ENCODE data around the gene ATG7. TPM values are rescaled to one million over a fixed set of nuclear protein-coding genes. Genes with fewer than 3 reads are reported as not detected.

The ATG7 gene
- total RNA-seq, 4 donors from 2014 or later, result 45.8 to 85.3 (median 67.3) TPM

GRCh38 chr3:11245827-11246662 lies 26.2 kb upstream of the ATG7 start:
- intact Hi-C loops (cut with DNase I), result no loop called here
- Histone ChIP-seq H3K4me3 (replicated peaks in 1 of 3) (no peak overlapping the region), H3K4me1 (no peaks in the 10 kb centered on the region), H3K27ac (no peak overlapping the region), H3K27me3 (no peaks in the 10 kb centered on the region), H3K36me3 (no peaks in the 10 kb centered on the region), H3K9me3 (no peaks in the 10 kb centered on the region)
- TF ChIP-seq POLR2A (IDR thresholded peaks at IDR 0.05) (no peak), CTCF (IDR thresholded peaks at IDR 0.05) (no peak)
- no peak for DNase-seq
- WGBS, 2 donors, result 82 to 83% methylated on average over 6 of the region's 6 CpGs

- no peaks in the 10 kb centered on the region for H3K9me3 ChIP-seq
- no peaks in the 10 kb centered on the region for H3K27me3 ChIP-seq
- H3K4me3 ChIP-seq (replicated peaks in 1 of 3), result no peak overlapping the region
- WGBS, 2 donors, result 87 to 92% methylated on average over 2 of the region's 2 CpGs
- no peaks in the 10 kb centered on the region for H3K4me1 ChIP-seq
- no peak for DNase-seq
- no peak overlapping the region for H3K27ac ChIP-seq
- TF ChIP-seq POLR2A (IDR thresholded peaks at IDR 0.05) (no peak), CTCF (IDR thresholded peaks at IDR 0.05) (no peak)
- intact Hi-C loops (cut with DNase I), result no loop called here
- no peaks in the 10 kb centered on the region for H3K36me3 ChIP-seq
Observed at GRCh38 chr3:11246663-11246970, 25.6 kb upstream of the ATG7 start.

GRCh38 chr3:11247362-11247761 lies 24.8 kb upstream of the ATG7 start:
- Histone ChIP-seq H3K36me3 (no peaks in the 10 kb centered on the region), H3K27me3 (no peaks in the 10 kb centered on the region), H3K4me3 (replicated peaks in 1 of 3) (no peak overlapping the region), H3K4me1 (no peaks in the 10 kb centered on the region), H3K27ac (no peak overlapping the region), H3K9me3 (no peaks in the 10 kb centered on the region)
- WGBS, 2 donors, result 84 to 86% methylated on average over 8 of the region's 8 CpGs
- TF ChIP-seq CTCF (IDR thresholded peaks at IDR 0.05) (no peak), POLR2A (IDR thresholded peaks at IDR 0.05) (no peak)
- intact Hi-C loops (cut with DNase I), result no loop called here
- DNase-seq, result no peak

- no peak for TF ChIP-seq POLR2A (IDR thresholded peaks at IDR 0.05)
- TF ChIP-seq CTCF (IDR thresholded peaks at IDR 0.05), result no peak
- intact Hi-C loops (cut with DNase I), result no loop called here
- Histone ChIP-seq H3K4me1 (no peaks in the 10 kb centered on the region), H3K27ac (no peak overlapping the region), H3K36me3 (no peaks in the 10 kb centered on the region), H3K9me3 (no peaks in the 10 kb centered on the region), H3K27me3 (no peaks in the 10 kb centered on the region), H3K4me3 (replicated peaks in 1 of 3) (no peak overlapping the region)
- no peak for DNase-seq
- WGBS, 2 donors, result 79 to 91% methylated on average over 6 of the region's 6 CpGs
Observed at GRCh38 chr3:11248596-11248995, 23.6 kb upstream of the ATG7 start.

GRCh38 chr3:11250902-11251806 lies 21.0 kb upstream of the ATG7 start:
- no peak overlapping the region for H3K27ac ChIP-seq
- TF ChIP-seq POLR2A (IDR thresholded peaks at IDR 0.05), result no peak
- no peak for TF ChIP-seq CTCF (IDR thresholded peaks at IDR 0.05)

More at GRCh38 chr3:11250902-11251806, 21.0 kb upstream of the ATG7 start:
- WGBS, 2 donors, result 67 to 73% methylated on average over 10 of the region's 10 CpGs
- Histone ChIP-seq H3K4me3 (replicated peaks in 1 of 3) (no peak overlapping the region), H3K9me3 (no peaks in the 10 kb centered on the region), H3K27me3 (no peaks in the 10 kb centered on the region), H3K4me1 (no peaks in the 10 kb centered on the region), H3K36me3 (no peaks in the 10 kb centered on the region)
- DNase-seq, result no peak
- intact Hi-C loops (cut with DNase I), result no loop called here

All from thyroid gland (tissue), 4 donors.